ENCODE data around the gene RNF224.

The RNF224 gene

DNA sequence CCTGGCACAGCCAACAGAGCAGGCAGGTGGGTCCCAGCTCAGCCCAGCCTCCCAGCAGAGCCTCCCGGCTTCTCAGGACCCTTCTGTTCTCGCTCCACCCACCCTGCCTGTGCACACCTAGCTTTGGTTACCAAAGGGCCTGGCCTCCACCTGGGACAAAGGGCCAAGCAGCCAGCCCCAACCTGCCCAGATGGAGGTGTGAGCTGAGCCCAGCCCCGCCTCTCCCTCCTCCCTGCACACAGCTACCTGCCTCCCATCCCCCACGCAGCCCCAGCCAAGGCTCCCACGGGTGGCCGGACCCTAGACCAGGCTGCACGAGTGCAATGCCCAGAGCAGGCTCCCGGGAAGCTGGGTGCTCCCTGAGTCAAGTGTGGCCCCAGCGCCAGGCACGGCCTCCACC is 32.4 kb upstream of the RNF224 start:
- no peak overlapping the region for H3K4me2 ChIP-seq (ENCODE audit: low read length)
- H3K36me3 ChIP-seq (replicated peaks; ENCODE audit: low read depth, low read length), result peaks cover 6% of the 10 kb centered on the region
- no peak for TF ChIP-seq EZH2phosphoT487 (IDR thresholded peaks at IDR 0.05; ENCODE audit: low read depth)
- no peak for TF ChIP-seq CTCF (IDR thresholded peaks at IDR 0.05; ENCODE audit: low read depth, low read length)
- no peak overlapping the region for H3K27ac ChIP-seq (ENCODE audit: low read length)
- H4K20me1 ChIP-seq (ENCODE audit: insufficient read depth, low read length), result no peaks in the 10 kb centered on the region
- no peaks in the 10 kb centered on the region for H3K9me3 ChIP-seq (ENCODE audit: insufficient read depth, low read length)
- no peak overlapping the region for H2AFZ ChIP-seq (ENCODE audit: low read depth, low read length)
- peaks cover 9% of the 10 kb centered on the region for H3K79me2 ChIP-seq (ENCODE audit: low read length)
- peaks cover 8% of the 10 kb centered on the region for H3K4me1 ChIP-seq (ENCODE audit: low read length)
- no peak overlapping the region for H3K4me3 ChIP-seq (ENCODE audit: low read length)
- no peaks in the 10 kb centered on the region for H3K27me3 ChIP-seq (ENCODE audit: low read depth, low read length)
- H3K9ac ChIP-seq (ENCODE audit: low read length), result no peak overlapping the region

DNA sequence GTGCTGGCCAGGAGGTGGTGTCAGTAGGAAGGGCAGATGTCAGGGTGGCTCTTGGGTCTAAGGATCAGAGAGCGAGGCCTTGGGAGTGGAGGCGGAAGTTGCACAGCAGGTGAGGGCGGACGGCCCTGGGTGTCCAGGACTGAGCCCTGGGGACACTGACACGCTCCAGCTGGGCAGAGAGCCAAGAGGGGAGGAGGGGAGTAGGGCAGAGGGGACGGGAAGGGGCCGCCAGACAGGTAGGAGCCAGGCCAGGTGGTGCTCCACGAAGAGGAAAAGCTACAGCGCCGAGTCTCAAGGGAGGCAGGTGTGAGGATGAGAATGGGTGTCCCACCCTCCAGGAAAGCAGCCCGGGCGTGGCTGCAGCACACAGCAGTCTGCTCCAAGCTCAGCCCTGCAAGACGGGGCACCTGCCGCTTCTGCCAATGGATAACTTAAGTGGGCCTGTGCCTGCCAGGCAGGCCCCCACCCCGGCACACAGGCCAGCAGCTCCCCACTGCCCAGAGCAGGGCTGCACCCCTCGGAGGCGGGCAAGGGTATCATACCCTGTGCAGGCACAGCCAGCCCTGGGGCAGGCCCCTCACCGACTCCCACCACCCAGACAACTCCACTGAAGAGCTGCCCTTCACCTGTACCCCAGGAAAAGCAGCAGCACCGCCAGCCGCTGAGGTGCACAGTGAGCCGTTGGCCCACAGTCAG is 31.6 kb upstream of the RNF224 start:
- Histone ChIP-seq H3K9ac (ENCODE audit: low read length) (no peak overlapping the region), H3K36me3 (replicated peaks; ENCODE audit: low read depth, low read length) (peaks cover 2% of the 10 kb centered on the region), H3K9me3 (ENCODE audit: insufficient read depth, low read length) (no peaks in the 10 kb centered on the region), H2AFZ (ENCODE audit: low read depth, low read length) (no peak overlapping the region), H3K4me1 (ENCODE audit: low read length) (peaks cover 5% of the 10 kb centered on the region), H3K27me3 (ENCODE audit: low read depth, low read length) (no peaks in the 10 kb centered on the region), H3K4me2 (ENCODE audit: low read length) (no peak overlapping the region), H3K4me3 (ENCODE audit: low read length) (no peak overlapping the region), H3K27ac (ENCODE audit: low read length) (no peak overlapping the region), H4K20me1 (ENCODE audit: insufficient read depth, low read length) (no peaks in the 10 kb centered on the region), H3K79me2 (ENCODE audit: low read length) (peaks cover 3% of the 10 kb centered on the region; the same call in 1 of the 2 replicates)
- TF ChIP-seq EZH2phosphoT487 (IDR thresholded peaks at IDR 0.05; ENCODE audit: low read depth) (no peak), CTCF (IDR thresholded peaks at IDR 0.05; ENCODE audit: low read depth, low read length) (no peak)

- TF ChIP-seq EZH2phosphoT487 (IDR thresholded peaks at IDR 0.05; ENCODE audit: low read depth), result no peak
- TF ChIP-seq CTCF (IDR thresholded peaks at IDR 0.05; ENCODE audit: low read depth, low read length), result no peak
- Histone ChIP-seq H3K27ac (ENCODE audit: low read length) (no peak overlapping the region), H2AFZ (ENCODE audit: low read depth, low read length) (no peak overlapping the region), H3K27me3 (ENCODE audit: low read depth, low read length) (no peaks in the 10 kb centered on the region), H3K79me2 (ENCODE audit: low read length) (peaks cover 19% of the 10 kb centered on the region), H4K20me1 (ENCODE audit: insufficient read depth, low read length) (no peaks in the 10 kb centered on the region), H3K4me2 (ENCODE audit: low read length) (no peak overlapping the region), H3K36me3 (replicated peaks; ENCODE audit: low read depth, low read length) (no peaks in the 10 kb centered on the region), H3K9ac (ENCODE audit: low read length) (no peak overlapping the region), H3K9me3 (ENCODE audit: insufficient read depth, low read length) (no peaks in the 10 kb centered on the region), H3K4me1 (ENCODE audit: low read length) (peaks cover 11% of the 10 kb centered on the region), H3K4me3 (ENCODE audit: low read length) (no peak overlapping the region)
Observed at GRCh38 chr9:137198051-137198901, 29.0 kb upstream of the RNF224 start.

DNA sequence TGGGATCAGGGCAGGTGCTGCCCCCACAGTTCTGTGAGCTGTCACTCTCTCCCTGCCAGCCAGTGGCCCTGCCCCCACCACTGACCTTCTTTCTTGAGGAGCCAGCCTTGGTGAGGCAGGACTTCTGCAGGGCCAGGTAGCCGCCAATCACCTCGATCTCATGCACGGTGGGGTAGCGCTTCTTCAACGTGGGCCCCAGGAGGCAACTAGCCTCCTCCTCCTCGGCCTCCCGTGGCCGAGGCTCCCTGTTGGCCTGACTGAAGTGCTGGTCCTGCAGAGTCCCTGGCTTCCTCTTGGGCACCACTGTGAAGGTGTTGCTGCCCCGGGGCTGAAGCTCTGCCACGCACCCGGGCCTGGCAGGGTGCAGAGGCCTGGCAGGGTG is 28.4 kb upstream of the RNF224 start:
- Histone ChIP-seq H3K4me1 (ENCODE audit: low read length) (peaks cover 17% of the 10 kb centered on the region), H3K27me3 (ENCODE audit: low read depth, low read length) (no peaks in the 10 kb centered on the region), H3K9ac (ENCODE audit: low read length) (no peak overlapping the region), H3K4me3 (ENCODE audit: low read length) (no peak overlapping the region), H3K79me2 (ENCODE audit: low read length) (peaks cover 25% of the 10 kb centered on the region), H3K36me3 (replicated peaks; ENCODE audit: low read depth, low read length) (no peaks in the 10 kb centered on the region), H3K4me2 (ENCODE audit: low read length) (no peak overlapping the region), H4K20me1 (ENCODE audit: insufficient read depth, low read length) (no peaks in the 10 kb centered on the region), H3K27ac (ENCODE audit: low read length) (no peak overlapping the region), H2AFZ (ENCODE audit: low read depth, low read length) (no peak overlapping the region), H3K9me3 (ENCODE audit: insufficient read depth, low read length) (no peaks in the 10 kb centered on the region)
- TF ChIP-seq CTCF (IDR thresholded peaks at IDR 0.05; ENCODE audit: low read depth, low read length) (no peak), EZH2phosphoT487 (IDR thresholded peaks at IDR 0.05; ENCODE audit: low read depth) (no peak)

Data from OCI-LY3 (cell line).